ENCODE data around the gene TCF3.

Gene TCF3

DNA sequence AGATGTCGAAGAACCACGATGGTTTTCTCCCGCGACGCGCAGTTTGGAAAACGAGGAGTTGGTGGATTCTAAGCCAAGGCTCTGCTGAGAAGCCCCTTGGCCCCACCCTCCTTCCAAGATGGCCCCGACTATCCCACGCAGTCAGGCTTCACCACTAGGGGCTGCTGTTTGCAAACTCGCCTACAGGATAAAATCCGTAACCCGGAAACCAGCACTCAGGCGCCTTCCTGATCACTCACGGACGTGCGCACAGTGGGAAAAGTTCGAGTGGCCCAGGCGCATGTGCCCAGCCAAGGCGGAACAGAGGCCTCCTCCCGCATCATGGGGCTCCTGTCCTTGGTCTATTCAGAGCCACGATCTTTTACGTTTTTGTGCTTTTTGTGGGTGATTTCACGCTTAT lies 28.0 kb downstream of the TCF3 start:
- H3K27me3 Mint-ChIP-seq (ENCODE audit: low read depth), result no peaks in the 10 kb centered on the region
- peak overlapping the region in 1 of 3 experiments; percentile 52 for H3K27ac Mint-ChIP-seq
- H3K36me3 Mint-ChIP-seq (ENCODE audit: low read depth), result peaks cover 28% of the 10 kb centered on the region
- H3K4me3 Mint-ChIP-seq, result no peak overlapping the region
- peak; percentile 48 to 74 (median 59) for TF ChIP-seq CTCF (IDR thresholded peaks at IDR 0.05; ENCODE audit: unreplicated experiment in 3 of 3)
- no peaks in the 10 kb centered on the region for H3K4me1 Mint-ChIP-seq
- no peaks in the 10 kb centered on the region for H3K9me3 Mint-ChIP-seq

DNA sequence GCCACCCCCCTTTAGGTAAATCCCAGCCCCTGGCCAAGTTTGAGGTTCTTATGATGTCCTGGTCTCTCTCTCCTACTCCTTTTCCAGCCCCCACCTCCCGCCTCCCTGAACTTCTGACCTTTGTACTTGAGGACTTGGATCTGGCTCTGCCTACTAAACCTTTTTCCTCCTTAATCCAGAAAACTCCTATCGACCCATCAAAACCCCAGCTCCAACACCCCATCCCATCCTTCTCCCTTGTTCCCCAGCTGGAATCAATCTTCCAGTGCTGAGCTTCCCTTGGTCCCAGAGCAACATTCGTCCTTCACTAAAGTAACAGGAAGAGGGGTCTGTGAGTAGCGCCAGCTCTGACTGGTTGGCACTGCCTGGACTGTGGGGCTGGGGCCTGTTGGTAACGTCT lies 29.9 kb downstream of the TCF3 start:
- Mint-ChIP-seq H3K27me3 (ENCODE audit: low read depth) (no peaks in the 10 kb centered on the region), H3K27ac (peak overlapping the region; percentile 36 to 88 (median 45)), H3K4me3 (no peak overlapping the region), H3K9me3 (no peaks in the 10 kb centered on the region), H3K36me3 (ENCODE audit: low read depth) (peaks cover 40% of the 10 kb centered on the region), H3K4me1 (no peaks in the 10 kb centered on the region)
- no peak for TF ChIP-seq CTCF (IDR thresholded peaks at IDR 0.05; ENCODE audit: unreplicated experiment in 3 of 3)

- H3K36me3 Mint-ChIP-seq (ENCODE audit: low read depth), result peaks cover 45% of the 10 kb centered on the region
- no peak overlapping the region for H3K27ac Mint-ChIP-seq
- H3K4me1 Mint-ChIP-seq, result no peaks in the 10 kb centered on the region
- H3K27me3 Mint-ChIP-seq (ENCODE audit: low read depth), result no peaks in the 10 kb centered on the region
- no peak for TF ChIP-seq CTCF (IDR thresholded peaks at IDR 0.05; ENCODE audit: unreplicated experiment in 3 of 3)
- H3K4me3 Mint-ChIP-seq, result no peak overlapping the region
- no peaks in the 10 kb centered on the region for H3K9me3 Mint-ChIP-seq
These were observed 30.4 kb downstream of the TCF3 start for GRCh38 chr19:1622007-1622406.

- peaks cover 49% of the 10 kb centered on the region for H3K36me3 Mint-ChIP-seq (ENCODE audit: low read depth)
- no peak overlapping the region for H3K27ac Mint-ChIP-seq
- no peak overlapping the region for H3K4me3 Mint-ChIP-seq
- H3K4me1 Mint-ChIP-seq, result no peaks in the 10 kb centered on the region
- no peak for TF ChIP-seq CTCF (IDR thresholded peaks at IDR 0.05; ENCODE audit: unreplicated experiment in 3 of 3)
- no peaks in the 10 kb centered on the region for H3K27me3 Mint-ChIP-seq (ENCODE audit: low read depth)
- no peaks in the 10 kb centered on the region for H3K9me3 Mint-ChIP-seq
These were observed 30.8 kb downstream of the TCF3 start for GRCh38 chr19:1621574-1621973.

GRCh38 chr19:1621021-1621420 lies 31.4 kb downstream of the TCF3 start:
- Mint-ChIP-seq H3K36me3 (ENCODE audit: low read depth) (peaks cover 51% of the 10 kb centered on the region), H3K27me3 (ENCODE audit: low read depth) (no peaks in the 10 kb centered on the region), H3K4me1 (no peaks in the 10 kb centered on the region), H3K9me3 (no peaks in the 10 kb centered on the region), H3K27ac (no peak overlapping the region), H3K4me3 (no peak overlapping the region)
- TF ChIP-seq CTCF (IDR thresholded peaks at IDR 0.05; ENCODE audit: unreplicated experiment in 3 of 3), result no peak

GRCh38 chr19:1620502-1620901 lies 31.9 kb downstream of the TCF3 start:
- Mint-ChIP-seq H3K27ac (no peak overlapping the region), H3K36me3 (ENCODE audit: low read depth) (peaks cover 53% of the 10 kb centered on the region), H3K4me1 (no peaks in the 10 kb centered on the region), H3K4me3 (no peak overlapping the region), H3K9me3 (no peaks in the 10 kb centered on the region), H3K27me3 (ENCODE audit: low read depth) (no peaks in the 10 kb centered on the region)
- TF ChIP-seq CTCF (IDR thresholded peaks at IDR 0.05; ENCODE audit: unreplicated experiment in 3 of 3), result no peak

All from nephron (organoid).